GM12878 (cell line): ENCODE results near the gene IL36A. TPM values are rescaled to one million over a fixed set of nuclear protein-coding genes. Genes with fewer than 3 reads are reported as not detected.

ENCODE experiments used
- ATAC-seq: fragments of 200-7000 bp; cut with Tn5 transposase; 3 replicates; pipeline ENCODE4 v1.9.1; 2020; ENCODE audit warnings: mild to moderate bottlenecking, moderate library complexity
- BruUV-seq: library from RNA; stranded (reverse); fragments of 400-500 nt; replicated peaks from 2 replicates; lab custom pipeline; 2021; lab: Mats Ljungman, UMichigan
- CTCF ChIA-PET: fragments of 300-600 bp; sonication (Branson Sonifier 250); formaldehyde crosslinking; extraction: SDS; loops from one replicate; lab custom pipeline; 2021; ENCODE audit warnings: inconsistent platforms; lab: Yijun Ruan, JAX
- POLR2A ChIA-PET: fragments of 350-600 bp; formaldehyde crosslinking; extraction: SDS; loops from one replicate; lab custom pipeline; 2021; ENCODE audit warnings: inconsistent platforms; lab: Charles Lee
- RAD21 ChIA-PET: fragments of 300-600 bp; sonication (Branson Sonifier 250); formaldehyde crosslinking; loops from one replicate; lab custom pipeline; 2023; ENCODE audit warnings: antibody characterized with exemption; ENCODE audit not compliant: unreplicated experiment; lab: Charles Lee
- SMC1A ChIA-PET: fragments of 300-600 bp; sonication (Branson Sonifier 250); formaldehyde crosslinking; loops from one replicate; lab custom pipeline; 2023; ENCODE audit not compliant: unreplicated experiment, uncharacterized antibody; lab: Charles Lee
- DNase-seq: peaks from one replicate; pipeline ENCODE4 v3.0.0-alpha.2; 2011; ENCODE audit warnings: low read depth, low spot score
- FAIRE-seq: peaks from 3 replicates; lab custom pipeline; 2011; peaks lifted over from hg19 to GRCh38; lab: Jason Lieb, UNC
- H2AFZ ChIP-seq: 2 replicates; pipeline ENCODE4 v1.6.0; 2011; ENCODE audit warnings: low read depth, low read length, control low read depth; ENCODE audit not compliant: control insufficient read depth
- H3K27ac ChIP-seq: 2 replicates; pipeline ENCODE4 v1.5.1; 2011; ENCODE audit warnings: control low read depth; ENCODE audit not compliant: control insufficient read depth, insufficient read depth
- H3K27me3 ChIP-seq, 2 experiments: replicated peaks in 1 of 2; 2 replicates each; pipeline versions ENCODE4 v1.6.0 to v1.6.1; 2011; ENCODE audit warnings: low read length in 1 of 2; ENCODE audit not compliant: control insufficient read depth in 2 of 2, insufficient read depth in 2 of 2
- H3K36me3 ChIP-seq, 2 experiments: 2 replicates each; pipeline ENCODE4 v1.5.1; 2011; ENCODE audit warnings: low read length in 1 of 2; ENCODE audit not compliant: control insufficient read depth in 2 of 2, insufficient read depth in 2 of 2
- H3K4me1 ChIP-seq: 2 replicates; pipeline ENCODE4 v1.6.1; 2011; ENCODE audit warnings: mild to moderate bottlenecking, low read length, moderate library complexity, mixed read lengths; ENCODE audit not compliant: control insufficient read depth, insufficient read depth
- H3K4me2 ChIP-seq: 2 replicates; pipeline ENCODE4 v1.6.0; 2011; ENCODE audit warnings: control low read depth; ENCODE audit not compliant: control insufficient read depth, insufficient read depth
- H3K4me3 ChIP-seq: fragments of 200-600 bp; sonication (generic); 2 replicates; pipeline ENCODE4 v1.5.1; 2016
- H3K79me2 ChIP-seq: 2 replicates; pipeline ENCODE4 v1.6.0; 2011; ENCODE audit warnings: low read length; ENCODE audit not compliant: control insufficient read depth, insufficient read depth
- H3K9ac ChIP-seq: 2 replicates; pipeline ENCODE4 v1.8.0; 2011; ENCODE audit warnings: low read length, control low read depth, mixed read lengths; ENCODE audit not compliant: control insufficient read depth, insufficient read depth
- H3K9me3 ChIP-seq: replicated peaks from 3 replicates; pipeline ENCODE4 v1.5.1; 2011; ENCODE audit warnings: mild to moderate bottlenecking, low read length; ENCODE audit not compliant: control insufficient read depth, insufficient read depth
- H4K20me1 ChIP-seq: 2 replicates; pipeline ENCODE4 v1.6.0; 2011; ENCODE audit not compliant: control insufficient read depth, insufficient read depth
- BHLHE40 ChIP-seq, 2 experiments: fragments of 450-650 bp in 1 of 2; IDR thresholded peaks; 2 replicates each; pipeline ENCODE4 v1.6.1; 2011 to 2017; ENCODE audit warnings: low read depth in 2 of 2, borderline replicate concordance in 1 of 2, improper control_type of control experiment in 1 of 2, low read length in 1 of 2, mild to moderate bottlenecking in 1 of 2
- BMI1 ChIP-seq: fragments of 450-650 bp; IDR thresholded peaks from 2 replicates; pipeline ENCODE4 v1.6.1; 2016; ENCODE audit warnings: mild to moderate bottlenecking, moderate library complexity, borderline replicate concordance
- CREM ChIP-seq: IDR thresholded peaks from 2 replicates; pipeline ENCODE4 v1.6.1; 2014; ENCODE audit warnings: antibody characterized with exemption, low read depth
- E4F1 ChIP-seq: fragments of 450-650 bp; IDR thresholded peaks from 2 replicates; pipeline ENCODE4 v1.6.1; 2018; ENCODE audit warnings: borderline replicate concordance, mild to moderate bottlenecking; ENCODE audit not compliant: partially characterized antibody
- EED ChIP-seq: sonication (generic); IDR thresholded peaks from 2 replicates; pipeline ENCODE4 v1.6.1; 2016; ENCODE audit warnings: antibody characterized with exemption, low read depth
- ESRRA ChIP-seq: IDR thresholded peaks from 2 replicates; pipeline ENCODE4 v1.6.1; 2012; ENCODE audit warnings: mild to moderate bottlenecking, low read length, improper control_type of control experiment
- HDGF ChIP-seq: fragments of 450-650 bp; IDR thresholded peaks from 2 replicates; pipeline ENCODE4 v1.6.1; 2016; ENCODE audit warnings: antibody characterized with exemption
- MAX ChIP-seq: IDR thresholded peaks from 2 replicates; pipeline ENCODE4 v1.6.1; 2012; ENCODE audit warnings: low read depth, low read length, improper control_type of control experiment
- MEF2A ChIP-seq: IDR thresholded peaks from 2 replicates; pipeline ENCODE4 v1.6.1; 2011; ENCODE audit warnings: low read depth, mild to moderate bottlenecking, low read length, moderate library complexity; ENCODE audit not compliant: insufficient read depth
- MEF2B ChIP-seq: fragments of 450-650 bp; IDR thresholded peaks from 2 replicates; pipeline ENCODE4 v1.6.1; 2018; ENCODE audit warnings: mild to moderate bottlenecking, moderate library complexity; ENCODE audit not compliant: partially characterized antibody, poor library complexity, severe bottlenecking
- PRDM15 ChIP-seq: fragments of 450-650 bp; formaldehyde crosslinking; IDR thresholded peaks from 2 replicates; pipeline ENCODE4 v1.4.0; 2020; ENCODE audit warnings: mild to moderate bottlenecking, moderate library complexity
- RCOR1 ChIP-seq: conservative IDR thresholded peaks from 2 replicates; pipeline ENCODE4 v1.6.1; 2012; ENCODE audit warnings: low read depth, low read length, improper control_type of control experiment
- SIX5 ChIP-seq: IDR thresholded peaks from 2 replicates; pipeline ENCODE4 v1.6.1; 2011; ENCODE audit warnings: mild to moderate bottlenecking, low read depth, low read length, moderate library complexity; ENCODE audit not compliant: severe bottlenecking
- SMARCA5 ChIP-seq: fragments of 450-650 bp; IDR thresholded peaks from 2 replicates; pipeline ENCODE4 v1.6.1; 2017; ENCODE audit warnings: mild to moderate bottlenecking
- WRNIP1 ChIP-seq: IDR thresholded peaks from 2 replicates; pipeline ENCODE4 v1.6.1; 2011; ENCODE audit warnings: low read depth, low read length, improper control_type of control experiment, borderline replicate concordance
- in situ Hi-C: fragments of 300-500 bp; cut with MboI; formaldehyde crosslinking; loops from 9 replicates; pipeline ENCODE4 v1.14.3; 2018; ENCODE audit warnings: mixed read lengths
- intact Hi-C: fragments of 100-400 bp; cut with micrococcal nuclease; formaldehyde crosslinking; loops from one replicate; pipeline ENCODE4 v1.14.2; 2022; ENCODE audit not compliant: unreplicated experiment
- polyA plus RNA-seq, 11 experiments: library from polyadenylated mRNA; depleted of rRNA in 4 of 11; unstranded in 6 of 11; stranded (reverse) in 5 of 11; fragments of >200 nt; fragmentation: Nextera tagmentation in 4 of 11; fragmentation: Illumina TruSeq in 1 of 11; extraction: Ambion mirVana in 4 of 11; extraction: Trizol in 1 of 11; gene quantifications; 1 replicate in 1 of 11; 2 replicates in 10 of 11; pipeline versions ENCODE4 v1.2.1 to v1.2.3, GENCODE V29; 2011 to 2016; ENCODE audit warnings: inconsistent platforms in 2 of 11, missing spikeins in 2 of 11, low read depth in 1 of 11
- total RNA-seq, 4 experiments: library from RNA; depleted of rRNA in 3 of 4; stranded (reverse); fragments of >200 nt in 3 of 4; fragmentation: Illumina TruSeq in 1 of 4; extraction: Trizol in 1 of 4; gene quantifications; 2 replicates each; pipeline versions ENCODE4 v1.2.1 to v1.2.3, GENCODE V29; 2013 to 2021

IL36A gene
- total and polyA plus RNA-seq, 10 of the 15 experiments (the other 5 are each of a cell fraction or from before 2014, with no cell fraction given) = not detected

DNA sequence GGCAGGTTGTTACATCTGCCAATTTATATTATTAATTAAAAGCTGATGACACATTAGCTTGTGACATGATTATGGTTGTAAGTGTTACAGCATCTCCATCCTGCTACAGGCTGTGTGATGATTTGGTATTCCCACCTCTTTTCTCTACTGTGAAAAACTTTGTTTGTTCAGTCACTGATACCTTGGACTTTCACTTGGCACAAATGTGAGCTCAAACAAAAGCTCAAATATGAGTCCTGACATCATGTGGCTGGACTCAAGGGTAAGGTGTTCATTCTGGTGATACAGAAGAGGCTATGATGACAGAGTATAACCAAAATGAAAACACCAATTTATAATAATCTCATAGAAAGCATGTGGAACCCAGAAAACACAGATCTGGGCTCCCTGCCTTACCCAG lies 11.4 kb upstream of the IL36A start:
- no peak overlapping the region for H2AFZ ChIP-seq
- BruUV-seq = no TSS peak
- CTCF ChIA-PET = no interaction called here

More for the DNA sequence above, 11.4 kb upstream of the IL36A start:
- DNase-seq (no peak), FAIRE-seq (no peak), ATAC-seq (no peak)
- Histone ChIP-seq H3K27ac (no peak overlapping the region), H3K4me3 (no peak overlapping the region), H3K9me3 (no peaks in the 10 kb centered on the region; the same call in 1 of the 3 replicates), H3K79me2 (no peaks in the 10 kb centered on the region), H3K4me1 (no peaks in the 10 kb centered on the region), H4K20me1 (no peaks in the 10 kb centered on the region), H3K4me2 (no peak overlapping the region), H3K9ac (no peak overlapping the region), H3K36me3 (no peaks in the 10 kb centered on the region), H3K27me3 (no peaks in the 10 kb centered on the region)
- ChIA-PET SMC1A (no interaction called here), POLR2A (no interaction called here), RAD21 (no interaction called here)
- no peak for TF ChIP-seq MEF2A
- no peak for TF ChIP-seq HDGF
- TF ChIP-seq CREM = no peak
- no peak for TF ChIP-seq MAX
- TF ChIP-seq ESRRA = no peak
- no peak for TF ChIP-seq WRNIP1
- TF ChIP-seq PRDM15 = no peak
- TF ChIP-seq RCOR1 = no peak
- TF ChIP-seq BMI1 = no peak
- TF ChIP-seq EED = no peak
- TF ChIP-seq BHLHE40 (IDR thresholded peaks at IDR 0.05; ENCODE audit: borderline replicate concordance in 1 of 2, low read depth in 2 of 2, low read length in 1 of 2) = no peak
- TF ChIP-seq SMARCA5 = no peak
- TF ChIP-seq E4F1 = no peak
- TF ChIP-seq MEF2B = no peak
- TF ChIP-seq SIX5 = no peak
- in situ Hi-C loops = no loop called here
- intact Hi-C loops = no loop called here
